Measurements from ENCODE around the gene KLHL29.

DNA sequence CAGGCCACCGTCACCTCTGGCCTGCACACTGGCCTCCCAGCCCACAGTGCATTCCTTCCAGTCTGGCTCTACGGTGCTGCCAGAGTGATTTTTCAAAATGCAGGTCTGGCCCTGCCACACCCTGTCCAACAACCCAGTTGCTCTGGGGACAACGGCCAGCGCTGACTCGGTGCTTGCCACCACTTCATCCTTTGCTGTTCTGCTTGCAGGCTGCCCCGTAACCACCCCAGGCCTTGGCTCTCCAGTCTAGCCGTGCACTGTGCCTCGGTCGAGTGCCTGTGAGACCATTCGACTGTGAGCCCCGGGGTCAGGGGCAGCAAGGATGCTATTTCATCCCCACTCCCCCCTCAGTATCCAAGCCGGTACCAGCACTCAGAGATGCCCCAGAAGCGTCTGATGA lies 262.6 kb downstream of the KLHL29 start:
- TF ChIP-seq, protein P1, sequence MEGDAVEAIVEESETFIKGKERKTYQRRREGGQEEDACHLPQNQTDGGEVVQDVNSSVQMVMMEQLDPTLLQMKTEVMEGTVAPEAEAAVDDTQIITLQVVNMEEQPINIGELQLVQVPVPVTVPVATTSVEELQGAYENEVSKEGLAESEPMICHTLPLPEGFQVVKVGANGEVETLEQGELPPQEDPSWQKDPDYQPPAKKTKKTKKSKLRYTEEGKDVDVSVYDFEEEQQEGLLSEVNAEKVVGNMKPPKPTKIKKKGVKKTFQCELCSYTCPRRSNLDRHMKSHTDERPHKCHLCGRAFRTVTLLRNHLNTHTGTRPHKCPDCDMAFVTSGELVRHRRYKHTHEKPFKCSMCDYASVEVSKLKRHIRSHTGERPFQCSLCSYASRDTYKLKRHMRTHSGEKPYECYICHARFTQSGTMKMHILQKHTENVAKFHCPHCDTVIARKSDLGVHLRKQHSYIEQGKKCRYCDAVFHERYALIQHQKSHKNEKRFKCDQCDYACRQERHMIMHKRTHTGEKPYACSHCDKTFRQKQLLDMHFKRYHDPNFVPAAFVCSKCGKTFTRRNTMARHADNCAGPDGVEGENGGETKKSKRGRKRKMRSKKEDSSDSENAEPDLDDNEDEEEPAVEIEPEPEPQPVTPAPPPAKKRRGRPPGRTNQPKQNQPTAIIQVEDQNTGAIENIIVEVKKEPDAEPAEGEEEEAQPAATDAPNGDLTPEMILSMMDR (IDR thresholded peaks at IDR 0.05 in 8 of 11, conservative IDR thresholded peaks at IDR 0.05 in 3 of 11), result no peak
- TF ChIP-seq POLR2A (IDR thresholded peaks at IDR 0.05) (no peak), POLR2AphosphoS5 (IDR thresholded peaks at IDR 0.05) (peak in 1 of 3 donors; percentile 8)
